Activated gamma-delta T cell treated with anti-CD3 and anti-CD28 coated beads, Interleukin-2, amount 50 U/mL, for 16 hours (primary cell): ENCODE results near the gene PSG4.
"Not testable (repeated sequence)": the region's sequence is repeated elsewhere in the genome, so short reads cannot be mapped to it uniquely, and the experiment has no call there.

ENCODE experiments used
- DNase-seq: peaks from one replicate; pipeline ENCODE4 v3.0.0-alpha.2; 2020; ENCODE audit warnings: low read depth

Gene PSG4

GRCh38 chr19:43205471-43206105, at the start of gene PSG4:
Gene PSG4, minus strand, starts transcription at chr19:43205638. Its CDS starts 102 bp downstream, at chr19:43205536.
- DNase-seq = not testable (repeated sequence)

- DNase-seq = not testable (repeated sequence)
These were observed 46.0 kb upstream of the PSG4 start for GRCh38 chr19:43251428-43251827.

DNA sequence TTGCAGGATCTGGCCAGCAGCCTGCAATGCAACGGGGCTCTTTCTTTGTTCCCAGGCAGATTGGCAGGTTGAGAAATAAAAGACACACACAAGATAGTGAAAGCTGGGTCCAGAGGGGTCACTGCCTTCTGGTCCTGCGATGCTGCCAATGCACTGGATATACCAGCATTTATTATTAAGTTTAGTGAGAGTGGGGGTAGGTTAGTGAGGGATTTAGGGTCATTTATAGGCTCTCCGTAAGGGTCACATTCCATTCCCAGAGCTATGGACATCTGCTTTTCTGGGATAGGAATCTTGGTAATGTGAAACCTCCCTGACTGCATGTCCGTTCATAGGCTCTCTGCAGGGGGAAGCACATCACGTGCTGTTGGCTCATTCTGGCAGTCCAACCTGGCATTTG, 44.9 kb upstream of the PSG4 start:
- not testable (repeated sequence) for DNase-seq

DNA sequence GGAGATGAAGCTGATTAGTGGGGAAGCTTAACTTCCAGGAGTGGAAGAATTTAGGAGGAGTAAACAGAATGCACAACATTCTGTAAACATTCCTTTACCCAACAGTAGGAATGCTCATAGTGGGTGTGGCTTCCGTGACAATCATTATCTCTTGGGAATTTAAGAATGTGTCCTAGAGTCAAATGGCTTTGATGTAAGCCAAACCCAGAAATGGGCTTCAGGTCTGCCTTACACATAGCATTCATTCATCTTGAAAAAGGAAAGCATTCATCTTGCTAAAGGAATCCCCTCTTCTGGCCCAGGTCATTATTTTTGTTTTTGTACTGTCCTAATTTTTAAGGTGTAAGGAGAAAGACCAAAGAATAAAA, 43.2 kb upstream of the PSG4 start:
- not testable (repeated sequence) for DNase-seq

DNA sequence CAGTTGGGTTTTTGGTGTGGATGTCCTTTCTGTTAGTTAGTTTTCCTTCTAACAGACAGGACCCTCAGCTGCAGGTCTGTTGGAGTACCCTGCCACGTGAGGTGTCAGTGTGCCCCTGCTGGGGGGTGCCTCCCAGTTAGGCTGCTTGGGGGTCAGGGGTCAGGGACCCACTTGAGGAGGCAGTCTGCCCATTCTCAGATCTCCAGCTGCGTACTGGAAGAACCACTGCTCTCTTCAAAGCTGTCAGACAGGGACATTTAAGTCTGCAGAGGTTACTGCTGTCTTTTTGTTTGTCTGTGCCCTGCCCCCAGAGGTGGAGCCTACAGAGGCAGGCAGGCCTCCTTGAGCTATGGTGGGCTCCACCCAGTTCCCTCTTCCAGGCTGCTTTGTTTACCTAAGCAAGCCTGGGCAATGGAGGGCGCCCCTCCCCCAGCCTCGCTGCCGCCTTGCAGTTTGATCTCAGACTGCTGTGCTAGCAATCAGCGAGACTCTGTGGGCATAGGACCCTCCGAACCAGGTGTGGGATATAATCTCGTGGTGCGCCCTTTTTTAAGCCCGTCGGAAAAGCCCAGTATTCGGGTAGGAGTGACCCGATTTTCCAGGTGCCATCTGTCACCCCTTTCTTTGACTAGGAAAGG, 41.9 kb upstream of the PSG4 start:
- DNase-seq = not testable (repeated sequence)

DNA sequence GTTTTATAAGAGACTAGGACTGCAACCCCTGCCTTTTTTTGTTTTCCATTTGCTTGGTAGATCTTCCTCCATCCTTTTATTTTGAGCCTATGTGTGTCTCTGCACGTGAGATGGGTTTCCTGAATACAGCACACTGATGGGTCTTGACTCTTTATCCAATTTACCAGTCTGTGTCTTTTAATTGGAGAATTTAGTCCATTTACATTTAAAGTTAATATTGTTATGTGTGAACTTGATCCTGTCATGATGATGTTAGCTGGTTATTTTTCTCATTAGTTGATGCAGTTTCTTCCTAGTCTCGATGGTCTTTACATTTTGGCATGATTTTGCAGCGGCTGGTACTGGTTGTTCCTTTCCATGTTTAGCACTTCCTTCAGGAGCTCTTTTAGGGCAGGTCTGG, 40.4 kb upstream of the PSG4 start:
- not testable (repeated sequence) for DNase-seq

DNA sequence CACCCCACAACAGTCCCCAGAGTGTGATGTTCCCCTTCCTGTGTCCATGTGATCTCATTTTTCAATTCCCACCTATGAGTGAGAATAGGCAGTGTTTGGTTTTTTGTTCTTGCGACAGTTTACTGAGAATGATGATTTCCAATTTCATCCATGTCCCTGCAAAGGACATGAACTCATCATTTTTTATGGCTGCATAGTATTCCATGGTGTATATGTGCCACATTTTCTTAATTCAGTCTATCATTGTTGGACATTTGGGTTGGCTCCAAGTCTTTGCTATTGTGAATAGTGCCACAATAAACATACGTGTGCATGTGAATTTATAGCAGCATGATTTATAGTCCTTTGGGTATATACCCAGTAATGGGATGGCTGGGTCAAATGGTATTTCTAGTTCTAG, 36.8 kb upstream of the PSG4 start:
- DNase-seq = not testable (repeated sequence)

DNA sequence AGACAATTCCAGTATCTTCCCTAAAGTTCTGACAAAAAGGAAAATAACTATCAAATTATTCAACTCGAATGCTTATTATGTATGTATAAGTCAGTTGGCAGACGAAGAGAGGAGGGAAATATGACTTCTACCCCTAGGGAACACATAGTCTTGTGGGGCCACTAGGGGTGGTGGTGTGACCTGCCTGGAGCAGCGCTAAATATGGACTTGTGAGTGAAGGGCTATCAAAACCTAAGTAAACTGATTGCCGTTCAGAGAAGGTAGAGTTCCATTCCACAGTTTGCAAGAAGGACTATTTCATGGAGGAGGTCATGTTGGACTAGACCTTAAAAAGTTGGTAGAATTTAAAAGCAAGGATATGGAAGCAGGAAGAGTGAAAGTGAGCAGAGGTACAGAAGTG, 32.8 kb upstream of the PSG4 start:
- not testable (repeated sequence) for DNase-seq

DNA sequence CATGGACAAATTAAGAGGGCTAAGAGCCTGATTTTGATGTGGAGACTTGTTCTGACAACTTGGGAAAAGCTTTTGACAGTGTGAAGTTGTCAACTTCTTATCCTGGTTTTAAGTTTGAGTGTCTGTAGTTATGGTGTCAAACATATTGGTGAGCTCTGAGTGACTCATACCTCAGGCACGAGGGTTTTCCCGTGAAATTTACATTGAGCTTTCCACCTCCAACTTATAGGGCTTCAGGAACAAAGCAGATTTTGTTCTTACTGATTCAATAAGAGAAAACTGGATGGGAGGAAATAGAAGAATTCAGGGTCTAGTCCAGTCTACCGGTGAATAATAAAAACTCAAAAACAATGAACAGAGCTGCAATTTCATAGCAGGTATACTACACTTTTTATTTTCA, 30.2 kb upstream of the PSG4 start:
- DNase-seq = not testable (repeated sequence)

DNA sequence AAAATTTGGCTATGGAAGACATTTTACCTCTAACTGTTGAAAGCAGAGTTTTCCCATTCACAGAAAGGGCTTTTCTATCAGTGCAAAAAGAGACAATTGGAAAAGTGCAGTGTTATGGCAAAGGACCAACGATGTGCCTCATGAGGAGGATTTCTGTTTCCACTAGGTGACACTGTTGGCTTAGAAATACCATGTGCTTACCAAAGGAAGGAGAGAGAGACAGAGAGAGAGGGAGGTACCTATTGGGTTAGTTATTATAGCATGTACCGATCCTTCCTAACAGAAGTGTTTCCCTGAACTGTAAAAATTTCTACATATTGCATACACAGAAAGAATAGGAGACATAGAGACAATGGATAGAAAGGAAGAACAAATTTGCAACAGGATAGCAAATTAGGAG, 23.9 kb upstream of the PSG4 start:
- no peak for DNase-seq

GRCh38 chr19:43228730-43229129, 23.3 kb upstream of the PSG4 start:
- not testable (repeated sequence) for DNase-seq

GRCh38 chr19:43226986-43227385, 21.5 kb upstream of the PSG4 start:
- DNase-seq = not testable (repeated sequence)

- no peak for DNase-seq
These were observed 19.4 kb upstream of the PSG4 start for GRCh38 chr19:43224855-43225253.

GRCh38 chr19:43224201-43224854, 18.9 kb upstream of the PSG4 start:
- not testable (repeated sequence) for DNase-seq

DNA sequence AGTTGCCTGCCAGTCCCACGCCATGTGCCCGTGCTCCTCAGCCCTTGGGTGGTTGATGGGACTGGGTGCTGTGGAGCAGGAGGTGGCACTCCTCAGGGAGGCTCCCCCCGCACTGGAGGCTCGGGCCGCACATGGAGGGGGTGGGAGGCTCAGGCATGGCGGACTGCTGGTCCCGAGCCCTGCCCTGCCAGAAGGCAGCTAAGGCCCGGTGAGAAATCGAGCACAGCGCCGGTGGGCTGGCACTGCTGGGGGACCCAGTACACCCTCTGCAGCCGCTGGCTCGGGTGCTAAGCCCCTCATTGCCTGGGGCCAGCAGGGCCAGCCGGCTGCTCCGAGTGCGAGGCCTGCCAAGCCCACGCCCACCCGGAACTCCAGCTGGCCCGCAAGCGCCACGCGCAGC, 16.5 kb upstream of the PSG4 start:
- not testable (repeated sequence) for DNase-seq

- not testable (repeated sequence) for DNase-seq
These were observed 13.7 kb upstream of the PSG4 start for GRCh38 chr19:43219136-43219535.

DNA sequence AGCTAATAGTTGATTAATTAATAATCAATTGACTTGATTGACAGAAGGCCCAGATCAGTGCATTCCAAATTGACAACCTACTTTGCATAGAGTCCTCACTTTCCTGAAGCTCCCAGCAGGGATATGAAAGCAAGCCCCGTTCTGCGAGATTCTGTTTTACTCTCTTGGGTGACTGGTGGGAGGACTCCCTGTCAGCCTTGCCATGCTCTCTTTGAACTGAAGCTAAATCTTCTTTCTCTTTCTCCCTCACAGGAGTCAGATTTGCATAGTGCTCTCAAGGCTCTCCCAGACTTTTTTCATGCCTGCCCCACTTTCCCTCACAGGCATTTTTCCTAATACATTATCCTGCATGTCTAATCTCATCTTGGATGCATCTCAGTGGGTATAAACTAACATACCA, 10.4 kb upstream of the PSG4 start:
- DNase-seq = not testable (repeated sequence)

GRCh38 chr19:43207991-43208390, 2.6 kb upstream of the PSG4 start:
- no peak for DNase-seq

DNA sequence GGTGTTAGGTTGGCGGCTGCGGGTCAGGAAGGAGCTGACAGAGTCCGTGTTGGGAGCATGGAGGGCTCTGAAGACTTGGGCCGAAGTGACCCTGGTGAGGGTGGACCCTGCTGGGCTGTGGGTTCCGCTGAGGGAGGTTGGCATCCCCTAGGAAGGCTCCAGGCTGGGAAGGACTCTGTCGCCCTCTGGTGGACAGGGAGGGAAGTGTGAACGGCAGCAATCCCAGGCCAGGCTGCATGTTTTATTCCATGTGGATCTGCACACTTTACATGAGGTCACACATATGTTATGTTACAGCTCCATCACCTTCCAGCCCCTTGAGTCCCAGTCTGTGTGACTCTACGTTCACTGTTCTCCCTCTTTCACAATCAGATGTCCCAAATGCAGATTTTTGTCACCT, 1.7 kb upstream of the PSG4 start:
- not testable (repeated sequence) for DNase-seq

DNA sequence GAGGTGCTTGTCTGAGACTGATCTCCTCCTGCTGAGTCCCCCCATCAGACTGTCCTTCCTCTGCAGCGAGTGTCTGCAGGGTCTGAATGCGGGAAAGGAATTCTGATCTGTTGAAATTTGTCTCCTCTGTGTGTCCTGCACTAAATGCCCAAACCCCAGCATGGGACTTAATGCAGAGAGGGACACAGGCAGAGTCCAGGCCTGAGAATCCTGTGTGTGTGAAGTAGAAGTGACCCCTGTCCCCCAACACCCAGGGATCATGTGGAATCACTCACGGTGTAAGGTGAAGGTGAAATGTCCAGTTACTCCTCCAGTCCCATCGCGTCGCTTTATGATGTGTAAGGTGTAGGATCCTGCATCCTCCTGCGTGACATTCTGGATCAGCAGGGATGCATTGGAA, 1.8 kb downstream of the PSG4 start:
- DNase-seq = not testable (repeated sequence)

GRCh38 chr19:43201891-43202290, 3.5 kb downstream of the PSG4 start:
- DNase-seq = not testable (repeated sequence)

DNA sequence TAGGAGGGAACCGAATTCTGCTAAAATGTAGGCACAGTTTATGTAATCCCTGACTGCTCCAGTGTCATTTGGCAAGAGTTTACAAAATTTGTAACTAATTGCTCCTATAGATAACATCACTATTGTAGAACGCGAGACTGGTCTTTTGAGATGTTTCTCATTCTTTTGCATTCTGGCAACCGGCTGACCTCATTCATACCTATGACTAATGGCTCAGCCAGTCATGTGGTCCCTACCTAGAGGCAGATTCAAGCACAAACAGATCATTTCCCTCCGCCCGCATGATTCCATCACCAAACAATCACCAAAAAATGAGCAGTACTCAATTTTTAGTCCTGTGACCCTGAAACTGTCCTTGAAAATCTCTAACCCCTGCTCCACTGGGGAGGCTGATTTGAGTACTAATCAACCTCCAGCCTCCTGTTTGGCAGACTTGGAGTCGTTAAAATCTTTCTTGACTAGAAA, 4.1 kb downstream of the PSG4 start:
- DNase-seq = not testable (repeated sequence)
